HFF-Myc (cell line): ENCODE results near the gene ZFHX3.

Experiments
- DNase-seq: peaks from one replicate; pipeline ENCODE4 v3.0.0-alpha.2; 2011; ENCODE audit warnings: low read depth; ENCODE audit errors: extremely low read depth
- H3K4me3 ChIP-seq: replicated peaks from 2 replicates; pipeline ENCODE4 v1.5.1; 2011; ENCODE audit warnings: low read depth, mild to moderate bottlenecking, control low read depth, low read length
- CTCF ChIP-seq: IDR thresholded peaks from 2 replicates; pipeline ENCODE4 v1.5.1; 2012; ENCODE audit warnings: mild to moderate bottlenecking, low read depth, low read length, control low read depth; ENCODE audit errors: missing control alignments

The ZFHX3 gene

DNA sequence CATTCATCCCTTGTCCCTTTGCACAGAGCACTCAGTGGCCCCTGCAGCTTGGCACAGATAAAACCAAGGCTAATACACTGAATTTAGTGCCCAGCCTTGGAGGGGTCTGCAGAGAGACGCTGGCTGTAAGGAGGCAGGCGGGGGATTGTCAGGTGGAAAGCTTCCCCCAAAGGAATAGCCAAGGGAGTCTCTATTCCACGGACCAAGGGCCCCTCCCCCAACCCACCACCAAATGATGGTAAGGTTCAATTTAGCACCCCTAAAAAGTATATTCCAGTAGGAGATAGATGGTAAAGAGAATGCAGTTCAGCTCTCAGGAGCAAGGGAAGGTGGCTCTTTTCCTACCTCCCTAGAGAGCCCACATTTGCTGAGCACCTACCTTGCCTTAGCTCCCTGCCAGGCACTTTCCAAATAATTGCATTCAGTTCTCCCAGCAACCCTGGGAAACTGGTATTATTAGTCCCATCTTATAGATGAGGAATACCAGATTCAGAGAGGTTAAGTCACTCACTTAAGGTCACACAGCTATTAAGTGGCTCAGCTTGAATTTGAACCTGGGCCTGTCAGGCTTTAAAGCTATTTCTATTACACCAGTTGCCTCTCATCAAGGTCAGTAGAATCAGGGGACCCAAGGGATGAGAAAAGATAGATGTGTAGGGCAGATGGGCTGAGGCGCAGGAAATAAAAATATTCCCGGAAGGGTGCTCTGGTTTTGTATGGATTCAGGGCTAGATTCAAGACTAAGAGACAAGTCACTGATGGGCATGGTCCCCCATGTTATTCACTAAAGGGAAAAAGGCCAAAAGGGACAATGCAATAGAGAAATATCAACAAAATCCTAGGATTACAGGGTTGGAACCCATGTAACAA lies 20.0 kb upstream of the ZFHX3 start:
- TF ChIP-seq CTCF: no peak
- no peak for DNase-seq
- no peak overlapping the region for H3K4me3 ChIP-seq

DNA sequence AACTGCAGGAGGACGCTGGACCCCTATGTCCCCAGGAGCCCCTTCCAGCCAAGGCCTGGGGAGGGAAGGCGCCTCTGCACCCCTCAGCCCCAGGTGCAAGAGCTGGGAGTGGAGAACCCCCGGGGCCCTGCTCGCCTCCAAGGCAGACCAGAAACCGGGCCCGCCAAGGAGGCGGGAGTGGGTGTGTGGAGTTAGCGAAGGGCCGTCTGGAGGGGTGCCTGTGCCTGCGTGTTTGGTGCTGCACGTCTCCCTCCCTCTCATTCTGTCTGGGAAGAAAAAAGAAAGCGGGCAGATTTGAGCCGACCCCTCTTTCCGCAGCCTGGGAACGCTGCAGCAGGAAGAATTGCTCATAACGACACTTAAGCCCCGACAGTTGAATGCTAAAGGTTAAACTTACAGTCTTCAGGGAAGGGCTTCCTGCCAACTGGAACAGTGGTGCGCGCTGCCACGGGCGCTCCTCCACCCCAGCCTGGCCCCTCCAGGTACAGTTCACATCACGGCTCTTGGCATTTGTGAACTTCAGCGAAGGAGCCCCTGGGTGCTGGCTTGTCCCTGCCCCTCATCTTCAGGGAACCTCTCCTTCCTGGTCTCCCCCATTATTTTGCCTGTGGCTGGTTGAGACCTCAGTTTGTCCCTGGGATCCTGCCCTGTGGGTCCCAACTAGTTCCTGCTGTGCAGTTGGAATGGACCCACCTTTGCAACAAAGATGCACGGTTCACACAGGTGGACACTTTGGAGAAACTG lies 19.2 kb upstream of the ZFHX3 start:
- no peak overlapping the region for H3K4me3 ChIP-seq
- no peak for TF ChIP-seq CTCF
- DNase-seq: no peak

DNA sequence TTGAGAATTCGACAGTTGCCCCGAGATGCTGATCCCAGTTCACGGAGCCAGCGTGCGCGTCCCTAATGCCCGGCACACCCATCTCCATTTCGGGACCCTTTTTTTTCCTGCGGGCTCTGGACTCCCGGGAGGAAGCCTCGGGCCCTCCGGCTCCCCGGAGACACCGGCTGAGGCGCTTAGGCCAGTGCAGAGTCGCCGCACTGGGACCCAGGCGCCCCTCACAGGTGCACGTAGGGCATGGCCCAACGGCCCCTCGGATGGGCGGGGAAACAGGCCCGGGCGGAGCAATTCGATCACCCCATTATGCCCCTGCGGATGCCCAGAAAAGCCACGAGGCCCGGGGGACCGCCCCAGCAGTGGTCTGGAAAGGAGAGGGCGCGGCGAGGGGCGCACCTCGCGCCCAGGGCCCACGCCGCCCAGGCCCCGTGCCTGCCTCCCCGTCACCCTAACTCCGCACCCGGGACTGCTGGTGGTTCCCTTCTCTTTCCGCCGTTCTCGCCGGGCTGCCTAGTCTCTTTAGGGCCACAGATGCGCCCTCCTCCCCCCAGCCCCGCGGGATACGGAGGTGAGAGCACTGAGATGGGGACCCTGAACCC lies 18.5 kb upstream of the ZFHX3 start:
- H3K4me3 ChIP-seq: no peak overlapping the region
- no peak for DNase-seq

GRCh38 chr16:73065632-73066330 lies 17.9 kb upstream of the ZFHX3 start:
- no peak overlapping the region for H3K4me3 ChIP-seq
- DNase-seq: no peak
- TF ChIP-seq CTCF: no peak

More for the DNA sequence above, 18.5 kb upstream of the ZFHX3 start:
- no peak for TF ChIP-seq CTCF

DNA sequence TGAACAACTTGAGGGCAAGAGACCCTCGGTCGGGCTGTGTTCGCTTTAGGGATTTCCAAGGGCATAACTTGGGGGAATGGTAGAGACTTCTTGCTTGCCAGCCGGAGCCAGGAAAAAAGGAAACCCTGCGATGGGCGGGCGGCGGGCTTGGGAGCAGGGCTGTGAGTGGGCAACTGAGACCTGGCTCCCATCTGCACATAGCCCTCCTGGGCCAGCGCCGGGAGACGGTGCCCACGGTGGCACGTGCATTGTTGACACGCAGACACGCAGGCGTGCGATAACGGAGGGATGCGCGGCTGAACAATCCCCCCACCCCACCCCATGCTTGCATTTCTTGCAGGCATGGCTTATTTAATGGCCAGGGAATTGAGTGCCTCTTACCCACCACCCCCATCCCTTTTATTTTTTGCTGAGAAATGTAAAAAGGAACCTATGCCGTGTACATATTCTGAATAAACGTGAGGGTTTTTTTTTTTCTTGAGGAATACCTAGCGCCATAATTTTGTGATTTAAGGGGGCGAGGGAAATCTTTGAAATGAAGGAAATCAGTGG lies 17.1 kb upstream of the ZFHX3 start:
- TF ChIP-seq CTCF: no peak
- no peak for DNase-seq
- H3K4me3 ChIP-seq: no peak overlapping the region
